CD14-positive monocyte (primary cell): Measurements from ENCODE around the gene THSD7B. TPM values are rescaled to one million over a fixed set of nuclear protein-coding genes. Genes with fewer than 3 reads are reported as not detected.

Experiments used
- DNase-seq, 3 donors: peaks; one replicate each; pipeline ENCODE4 v3.0.0-alpha.2; 2011 to 2022
- H2AFZ ChIP-seq: 2 replicates; pipeline ENCODE4 v1.6.0; 2012; ENCODE audit warnings: mild to moderate bottlenecking, low read depth, low read length, inconsistent platforms; ENCODE audit not compliant: insufficient read depth, poor library complexity, severe bottlenecking
- H3K27ac ChIP-seq, 2 donors: 1 replicate in 1 of 2; 2 replicates in 1 of 2; pipeline ENCODE4 v1.5.1; 2012 to 2013; ENCODE audit warnings: low read length in 2 of 2, control low read depth in 1 of 2, inconsistent platforms in 1 of 2, low read depth in 1 of 2, mild to moderate bottlenecking in 1 of 2
- H3K27me3 ChIP-seq, 2 donors: one replicate each; pipeline versions ENCODE4 v1.6.0 to v1.6.1; 2011 to 2013; ENCODE audit warnings: low read length in 2 of 2; ENCODE audit not compliant: control insufficient read depth in 2 of 2, insufficient read depth in 2 of 2
- H3K36me3 ChIP-seq, 2 donors: replicated peaks in 1 of 2; 1 replicate in 1 of 2; 2 replicates in 1 of 2; pipeline versions ENCODE4 v1.5.1 to v1.6.1; 2012 to 2013; ENCODE audit warnings: low read length in 2 of 2, control low read depth in 1 of 2, inconsistent platforms in 1 of 2, mild to moderate bottlenecking in 1 of 2; ENCODE audit not compliant: insufficient read depth in 2 of 2, control insufficient read depth in 1 of 2
- H3K4me1 ChIP-seq, 2 donors: 1 replicate in 1 of 2; 2 replicates in 1 of 2; pipeline versions ENCODE4 v1.5.1 to v1.6.1; 2012 to 2013; ENCODE audit warnings: low read length in 2 of 2, control low read depth in 1 of 2, inconsistent platforms in 1 of 2, mild to moderate bottlenecking in 1 of 2, moderate library complexity in 1 of 2; ENCODE audit not compliant: insufficient read depth in 2 of 2, control insufficient read depth in 1 of 2
- H3K4me2 ChIP-seq: replicated peaks from 2 replicates; pipeline ENCODE3; 2012; ENCODE audit warnings: low read length, moderate library complexity, mild to moderate bottlenecking; ENCODE audit not compliant: poor library complexity, severe bottlenecking; ENCODE audit errors: extremely low read depth
- H3K4me3 ChIP-seq, 3 experiments: fragments of 200-600 bp in 1 of 3; sonication (generic) in 1 of 3; replicated peaks in 1 of 3; 1 replicate in 2 of 3; 2 replicates in 1 of 3; pipeline ENCODE4 v1.5.1; 2011 to 2013; ENCODE audit warnings: low read length in 3 of 3, mild to moderate bottlenecking in 3 of 3, control low read depth in 2 of 3, low read depth in 2 of 3, inconsistent platforms in 1 of 3, moderate library complexity in 1 of 3
- H3K79me2 ChIP-seq: 2 replicates; pipeline ENCODE4 v1.6.0; 2012; ENCODE audit warnings: mild to moderate bottlenecking, control low read depth, inconsistent platforms, low read length, moderate library complexity; ENCODE audit not compliant: insufficient read depth
- H3K9ac ChIP-seq: 2 replicates; pipeline ENCODE4 v1.6.0; 2017; ENCODE audit warnings: low read length, mild to moderate bottlenecking; ENCODE audit not compliant: insufficient read depth, poor library complexity, severe bottlenecking
- H3K9me3 ChIP-seq, 2 donors: replicated peaks in 1 of 2; 1 replicate in 1 of 2; 2 replicates in 1 of 2; pipeline versions ENCODE4 v1.5.1 to v1.6.1; 2012 to 2013; ENCODE audit warnings: low read length in 2 of 2, control low read depth in 1 of 2; ENCODE audit not compliant: control insufficient read depth in 1 of 2, insufficient read depth in 1 of 2
- H4K20me1 ChIP-seq: 2 replicates; pipeline ENCODE4 v1.6.0; 2012; ENCODE audit warnings: mild to moderate bottlenecking, low read length, control low read depth, moderate library complexity; ENCODE audit not compliant: insufficient read depth
- H3K27ac Mint-ChIP-seq, 7 donors: one replicate each; pipeline ENCODE4 v1.8.0; 2020; ENCODE audit warnings: mild to moderate bottlenecking in 7 of 7, mixed read lengths in 7 of 7, moderate library complexity in 6 of 7, inconsistent platforms in 2 of 7
- H3K27me3 Mint-ChIP-seq, 3 donors: one replicate each; pipeline ENCODE4 v1.8.0; 2021 to 2022; ENCODE audit warnings: low read depth in 3 of 3, mild to moderate bottlenecking in 3 of 3, mixed read lengths in 3 of 3, moderate library complexity in 3 of 3, inconsistent platforms in 1 of 3
- H3K36me3 Mint-ChIP-seq, 2 donors: one replicate each; pipeline ENCODE4 v1.8.0; 2020; ENCODE audit warnings: mixed read lengths in 2 of 2, inconsistent platforms in 1 of 2, mild to moderate bottlenecking in 1 of 2
- H3K4me1 Mint-ChIP-seq: one replicate; pipeline ENCODE4 v1.8.0; 2020; ENCODE audit warnings: mild to moderate bottlenecking, mixed read lengths
- H3K4me3 Mint-ChIP-seq, 2 donors: one replicate each; pipeline ENCODE4 v1.8.0; 2020; ENCODE audit warnings: mild to moderate bottlenecking in 2 of 2, mixed read lengths in 2 of 2, moderate library complexity in 1 of 2
- H3K9me3 Mint-ChIP-seq, 7 donors: one replicate each; pipeline ENCODE4 v1.8.0; 2020 to 2022; ENCODE audit warnings: mixed read lengths in 7 of 7, mild to moderate bottlenecking in 6 of 7, moderate library complexity in 6 of 7, inconsistent platforms in 2 of 7
- CTCF ChIP-seq: fragments of 200-600 bp; IDR thresholded peaks from one replicate; pipeline ENCODE4 v1.8.0; 2022; ENCODE audit warnings: antibody characterized with exemption, mild to moderate bottlenecking
- WGBS: methylation state at CpG from one replicate; pipeline ENCODE4 v1.1.5; 2013; ENCODE audit warnings: missing lambda C conversion rate; ENCODE audit not compliant: insufficient coverage; 5-methylcytosine and 5-hydroxymethylcytosine counted together
- intact Hi-C, 2 donors: fragments of 100-400 bp; cut with micrococcal nuclease; formaldehyde crosslinking; loops; one replicate each; pipeline versions ENCODE4 v1.15.0 to v1.15.1; 2023
- polyA plus RNA-seq, 3 donors: library from polyadenylated mRNA; depleted of rRNA in 1 of 3; unstranded in 2 of 3; stranded (reverse) in 1 of 3; fragments of 300-500 nt in 2 of 3; fragments of >200 nt in 1 of 3; fragmentation: Illumina TruSeq in 2 of 3; gene quantifications; 1 replicate in 2 of 3; 2 replicates in 1 of 3; pipeline ENCODE4 v1.2.3, GENCODE V29; 2012 to 2021

The THSD7B gene
- polyA plus RNA-seq, 3 donors = not detected

- no peak overlapping the region for H3K9ac ChIP-seq
- 72% methylated on average over 13 of the region's 15 CpGs for WGBS
- H3K9me3 ChIP-seq = peaks cover 4 to 21% of the 10 kb centered on the region in 2 donors
- Mint-ChIP-seq H3K4me3 (no peak overlapping the region), H3K27me3 (no peaks in the 10 kb centered on the region), H3K9me3 (peaks cover 0 to 19% (median 6%) of the 10 kb centered on the region in 7 donors), H3K36me3 (no peaks in the 10 kb centered on the region), H3K27ac (no peak overlapping the region), H3K4me1 (no peaks in the 10 kb centered on the region)
- H3K4me1 ChIP-seq = no peaks in the 10 kb centered on the region
- H3K27ac ChIP-seq = no peak overlapping the region
- DNase-seq = no peak
- no peaks in the 10 kb centered on the region for H3K79me2 ChIP-seq
- H3K36me3 ChIP-seq = no peaks in the 10 kb centered on the region
- H2AFZ ChIP-seq = no peak overlapping the region
- H3K27me3 ChIP-seq = no peaks in the 10 kb centered on the region
- H4K20me1 ChIP-seq = no peaks in the 10 kb centered on the region
- no peak for TF ChIP-seq CTCF
- intact Hi-C loops = no loop called here
- H3K4me2 ChIP-seq = no peak overlapping the region
- H3K4me3 ChIP-seq = no peak overlapping the region
These were observed 941.7 kb downstream of the THSD7B start for GRCh38 chr2:137706786-137707613.

DNA sequence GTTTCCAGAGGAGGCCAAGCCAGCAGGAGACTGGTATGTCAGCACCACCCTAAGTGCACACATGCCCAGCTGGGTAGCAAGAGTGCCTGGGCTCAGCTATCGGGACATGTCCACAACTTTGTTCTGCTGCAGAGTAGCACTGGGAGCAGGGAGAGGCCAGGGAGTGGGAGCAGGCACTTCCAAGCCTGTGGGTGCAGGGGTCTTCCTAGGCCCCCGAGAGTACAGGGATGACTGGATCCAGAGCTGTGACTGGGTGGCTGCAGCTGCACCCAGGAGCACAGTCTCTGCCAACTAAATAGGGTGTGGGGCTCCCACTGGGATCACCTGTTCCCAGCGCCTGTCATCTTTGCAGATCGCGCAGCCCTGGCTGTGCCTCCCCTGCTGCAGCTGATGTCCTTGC lies 943.0 kb downstream of the THSD7B start:
- Mint-ChIP-seq H3K4me1 (no peaks in the 10 kb centered on the region), H3K27me3 (no peaks in the 10 kb centered on the region), H3K36me3 (no peaks in the 10 kb centered on the region), H3K9me3 (peaks cover 0 to 17% (median 4%) of the 10 kb centered on the region in 7 donors), H3K27ac (no peak overlapping the region), H3K4me3 (no peak overlapping the region)
- H4K20me1 ChIP-seq = no peaks in the 10 kb centered on the region
- 94% methylated on average over 5 of the region's 5 CpGs for WGBS
- no peaks in the 10 kb centered on the region for H3K36me3 ChIP-seq
- DNase-seq = no peak
- no peaks in the 10 kb centered on the region for H3K4me1 ChIP-seq
- H3K4me2 ChIP-seq = no peak overlapping the region
- H3K4me3 ChIP-seq = no peak overlapping the region
- intact Hi-C loops = no loop called here
- H3K9me3 ChIP-seq = peaks cover 4 to 21% of the 10 kb centered on the region in 2 donors
- H3K27ac ChIP-seq = no peak overlapping the region
- no peaks in the 10 kb centered on the region for H3K79me2 ChIP-seq
- H3K9ac ChIP-seq = no peak overlapping the region
- TF ChIP-seq CTCF = no peak
- no peak overlapping the region for H2AFZ ChIP-seq
- H3K27me3 ChIP-seq = no peaks in the 10 kb centered on the region
